ENCODE results near the gene FLNC.

FLNC gene

GRCh38 chr7:128871050-128871449 is 40.8 kb downstream of the FLNC start:
- Histone ChIP-seq H3K4me1 (ENCODE audit: insufficient read depth, low read length) (peaks cover 4% of the 10 kb centered on the region), H2AFZ (ENCODE audit: low read depth, low read length) (no peak overlapping the region), H3K4me3 (ENCODE audit: low read length) (no peak overlapping the region), H3K36me3 (ENCODE audit: insufficient read depth, low read length) (peaks cover 5% of the 10 kb centered on the region), H3K9me3 (ENCODE audit: low read length) (no peaks in the 10 kb centered on the region), H3K27me3 (ENCODE audit: insufficient read depth, low read length) (peaks cover 10% of the 10 kb centered on the region)

GRCh38 chr7:128872394-128872824 is 42.2 kb downstream of the FLNC start:
- Histone ChIP-seq H3K4me1 (ENCODE audit: insufficient read depth, low read length) (peaks cover 4% of the 10 kb centered on the region), H3K36me3 (ENCODE audit: insufficient read depth, low read length) (no peaks in the 10 kb centered on the region), H3K27me3 (ENCODE audit: insufficient read depth, low read length) (peaks cover 13% of the 10 kb centered on the region), H3K9me3 (ENCODE audit: low read length) (no peaks in the 10 kb centered on the region), H2AFZ (ENCODE audit: low read depth, low read length) (no peak overlapping the region), H3K4me3 (ENCODE audit: low read length) (no peak overlapping the region)

GRCh38 chr7:128873234-128873633 is 43.0 kb downstream of the FLNC start:
- H3K4me1 ChIP-seq (ENCODE audit: insufficient read depth, low read length): peaks cover 4% of the 10 kb centered on the region
- no peaks in the 10 kb centered on the region for H3K9me3 ChIP-seq (ENCODE audit: low read length)
- H3K27me3 ChIP-seq (ENCODE audit: insufficient read depth, low read length): peaks cover 13% of the 10 kb centered on the region
- H3K36me3 ChIP-seq (ENCODE audit: insufficient read depth, low read length): no peaks in the 10 kb centered on the region
- H3K4me3 ChIP-seq (ENCODE audit: low read length): no peak overlapping the region
- H2AFZ ChIP-seq (ENCODE audit: low read depth, low read length): no peak overlapping the region

- Histone ChIP-seq H2AFZ (ENCODE audit: low read depth, low read length) (no peak overlapping the region), H3K4me3 (ENCODE audit: low read length) (no peak overlapping the region), H3K36me3 (ENCODE audit: insufficient read depth, low read length) (no peaks in the 10 kb centered on the region), H3K4me1 (ENCODE audit: insufficient read depth, low read length) (peaks cover 2% of the 10 kb centered on the region), H3K9me3 (ENCODE audit: low read length) (no peaks in the 10 kb centered on the region), H3K27me3 (ENCODE audit: insufficient read depth, low read length) (peaks cover 13% of the 10 kb centered on the region)
Observed at GRCh38 chr7:128874140-128875031, 44.2 kb downstream of the FLNC start.

- H3K9me3 ChIP-seq (ENCODE audit: low read length): no peaks in the 10 kb centered on the region
- no peak overlapping the region for H3K4me3 ChIP-seq (ENCODE audit: low read length)
Observed at GRCh38 chr7:128875523-128875948, 45.3 kb downstream of the FLNC start.

GRCh38 chr7:128876127-128876526 is 45.9 kb downstream of the FLNC start:
- no peaks in the 10 kb centered on the region for H3K36me3 ChIP-seq (ENCODE audit: insufficient read depth, low read length)
- H3K9me3 ChIP-seq (ENCODE audit: low read length): no peaks in the 10 kb centered on the region
- H3K4me1 ChIP-seq (ENCODE audit: insufficient read depth, low read length): no peaks in the 10 kb centered on the region
- no peak overlapping the region for H2AFZ ChIP-seq (ENCODE audit: low read depth, low read length)
- H3K27me3 ChIP-seq (ENCODE audit: insufficient read depth, low read length): peaks cover 13% of the 10 kb centered on the region
- no peak overlapping the region for H3K4me3 ChIP-seq (ENCODE audit: low read length)

More at GRCh38 chr7:128875523-128875948, 45.3 kb downstream of the FLNC start:
- Histone ChIP-seq H3K4me1 (ENCODE audit: insufficient read depth, low read length) (no peaks in the 10 kb centered on the region), H3K27me3 (ENCODE audit: insufficient read depth, low read length) (peaks cover 13% of the 10 kb centered on the region), H3K36me3 (ENCODE audit: insufficient read depth, low read length) (no peaks in the 10 kb centered on the region), H2AFZ (ENCODE audit: low read depth, low read length) (no peak overlapping the region)

GRCh38 chr7:128876586-128876977 is 46.4 kb downstream of the FLNC start:
- H3K36me3 ChIP-seq (ENCODE audit: insufficient read depth, low read length): no peaks in the 10 kb centered on the region
- H2AFZ ChIP-seq (ENCODE audit: low read depth, low read length): no peak overlapping the region
- no peaks in the 10 kb centered on the region for H3K9me3 ChIP-seq (ENCODE audit: low read length)
- H3K4me3 ChIP-seq (ENCODE audit: low read length): no peak overlapping the region
- peaks cover 14% of the 10 kb centered on the region for H3K27me3 ChIP-seq (ENCODE audit: insufficient read depth, low read length)
- H3K4me1 ChIP-seq (ENCODE audit: insufficient read depth, low read length): no peaks in the 10 kb centered on the region

GRCh38 chr7:128876978-128877755 is 47.0 kb downstream of the FLNC start:
- Histone ChIP-seq H3K9me3 (ENCODE audit: low read length) (no peaks in the 10 kb centered on the region), H3K4me1 (ENCODE audit: insufficient read depth, low read length) (no peaks in the 10 kb centered on the region), H3K4me3 (ENCODE audit: low read length) (no peak overlapping the region)

GRCh38 chr7:128877756-128878120 is 47.5 kb downstream of the FLNC start:
- H3K4me3 ChIP-seq (ENCODE audit: low read length): no peak overlapping the region
- peaks cover 15% of the 10 kb centered on the region for H3K27me3 ChIP-seq (ENCODE audit: insufficient read depth, low read length)
- H2AFZ ChIP-seq (ENCODE audit: low read depth, low read length): no peak overlapping the region
- H3K9me3 ChIP-seq (ENCODE audit: low read length): no peaks in the 10 kb centered on the region
- no peaks in the 10 kb centered on the region for H3K36me3 ChIP-seq (ENCODE audit: insufficient read depth, low read length)
- no peaks in the 10 kb centered on the region for H3K4me1 ChIP-seq (ENCODE audit: insufficient read depth, low read length)

More at GRCh38 chr7:128876978-128877755, 47.0 kb downstream of the FLNC start:
- Histone ChIP-seq H2AFZ (ENCODE audit: low read depth, low read length) (no peak overlapping the region), H3K36me3 (ENCODE audit: insufficient read depth, low read length) (no peaks in the 10 kb centered on the region), H3K27me3 (ENCODE audit: insufficient read depth, low read length) (peaks cover 15% of the 10 kb centered on the region)

GRCh38 chr7:128878226-128879105 is 48.3 kb downstream of the FLNC start:
- peaks cover 15% of the 10 kb centered on the region for H3K27me3 ChIP-seq (ENCODE audit: insufficient read depth, low read length)
- no peaks in the 10 kb centered on the region for H3K36me3 ChIP-seq (ENCODE audit: insufficient read depth, low read length)
- H3K9me3 ChIP-seq (ENCODE audit: low read length): no peaks in the 10 kb centered on the region
- H3K4me1 ChIP-seq (ENCODE audit: insufficient read depth, low read length): no peaks in the 10 kb centered on the region
- H3K4me3 ChIP-seq (ENCODE audit: low read length): no peak overlapping the region
- no peak overlapping the region for H2AFZ ChIP-seq (ENCODE audit: low read depth, low read length)

GRCh38 chr7:128879461-128879938 is 49.3 kb downstream of the FLNC start:
- Histone ChIP-seq H3K9me3 (ENCODE audit: low read length) (no peaks in the 10 kb centered on the region), H3K36me3 (ENCODE audit: insufficient read depth, low read length) (no peaks in the 10 kb centered on the region), H3K4me3 (ENCODE audit: low read length) (no peak overlapping the region), H2AFZ (ENCODE audit: low read depth, low read length) (no peak overlapping the region), H3K27me3 (ENCODE audit: insufficient read depth, low read length) (peaks cover 13% of the 10 kb centered on the region), H3K4me1 (ENCODE audit: insufficient read depth, low read length) (no peaks in the 10 kb centered on the region)

GRCh38 chr7:128879939-128880746 is 49.9 kb downstream of the FLNC start:
- Histone ChIP-seq H3K9me3 (ENCODE audit: low read length) (no peaks in the 10 kb centered on the region), H3K36me3 (ENCODE audit: insufficient read depth, low read length) (no peaks in the 10 kb centered on the region), H3K4me1 (ENCODE audit: insufficient read depth, low read length) (no peaks in the 10 kb centered on the region), H3K27me3 (ENCODE audit: insufficient read depth, low read length) (peaks cover 7% of the 10 kb centered on the region), H2AFZ (ENCODE audit: low read depth, low read length) (no peak overlapping the region), H3K4me3 (ENCODE audit: low read length) (no peak overlapping the region)

All from neuron (in vitro differentiated cells).